GM10248 (cell line): Measurements from ENCODE around the gene OVOL3.
"Not testable (repeated sequence)": the region's sequence is repeated elsewhere in the genome, so short reads cannot be mapped to it uniquely, and the experiment has no call there.

Experiments used
- CTCF ChIA-PET: fragments of 300-600 bp; sonication (Branson Sonifier 250); formaldehyde crosslinking; extraction: SDS; loops from one replicate; lab custom pipeline; 2021; ENCODE audit warnings: antibody characterized with exemption; lab: Yijun Ruan, JAX
- POLR2A ChIA-PET: fragments of 350-650 bp; sonication (Branson Sonifier 250); formaldehyde crosslinking; extraction: SDS; loops from one replicate; lab custom pipeline; 2020; ENCODE audit warnings: antibody characterized with exemption; lab: Yijun Ruan, JAX
- DNase-seq: peaks from one replicate; pipeline ENCODE4 v3.0.0; 2012; ENCODE audit errors: extremely low spot score
- TF ChIP-seq, protein P1 (sequence below): IDR thresholded peaks from 2 replicates; pipeline ENCODE4 v1.5.1; 2012; ENCODE audit warnings: mild to moderate bottlenecking, low read depth; ENCODE audit errors: extremely low read depth, missing control alignments, control extremely low read depth

Gene OVOL3

DNA sequence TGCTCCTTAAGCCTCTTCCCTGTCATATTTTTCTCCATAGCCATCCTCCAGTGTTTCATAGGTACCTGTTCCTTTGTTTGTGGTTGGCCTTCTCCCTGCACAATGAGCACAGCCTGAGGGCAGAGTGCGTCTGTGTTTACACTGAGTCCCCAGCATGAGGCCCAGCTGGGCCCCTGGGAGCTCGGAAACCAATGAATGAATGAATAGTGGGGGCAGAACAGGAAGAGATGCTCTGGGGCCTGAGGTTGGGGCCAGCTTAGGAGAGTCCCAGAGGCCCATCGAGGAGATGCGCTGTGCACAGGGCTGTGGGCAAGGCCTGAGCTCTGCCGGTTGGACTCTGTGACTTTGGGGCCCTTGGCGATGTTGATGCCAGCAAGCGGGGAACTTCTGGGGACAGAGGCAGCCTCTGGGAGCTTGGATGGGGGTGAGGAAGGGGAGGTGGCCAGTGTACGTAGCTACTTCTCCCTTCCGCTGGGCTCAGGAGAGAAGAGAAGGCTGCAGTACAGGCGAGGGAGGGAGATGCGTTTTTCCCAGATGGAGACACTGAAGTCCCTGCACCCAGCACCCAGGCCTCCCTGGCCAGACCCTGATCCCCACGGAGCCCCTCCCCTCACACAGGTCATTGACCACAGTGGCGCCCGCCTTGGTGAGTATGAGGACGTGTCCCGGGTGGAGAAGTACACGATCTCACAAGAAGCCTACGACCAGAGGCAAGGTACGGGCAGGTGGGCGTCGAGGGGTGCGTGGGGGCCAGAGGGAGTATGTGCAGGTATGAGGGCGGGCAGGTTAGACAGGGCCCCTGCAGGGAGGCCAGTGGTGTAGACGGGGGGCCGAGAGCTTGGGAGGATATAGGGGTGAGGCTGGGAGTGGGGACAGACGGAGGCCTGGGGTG is 9.4 kb downstream of the OVOL3 start:
- CTCF ChIA-PET, result interaction anchor here (0.9 kb wide), 1 partner anchor 17 kb away, joined by 3 read pairs; no protein-coding TSS in a partner anchor
- POLR2A ChIA-PET, result no interaction called here
- DNase-seq, result no peak
- TF ChIP-seq, protein P1, sequence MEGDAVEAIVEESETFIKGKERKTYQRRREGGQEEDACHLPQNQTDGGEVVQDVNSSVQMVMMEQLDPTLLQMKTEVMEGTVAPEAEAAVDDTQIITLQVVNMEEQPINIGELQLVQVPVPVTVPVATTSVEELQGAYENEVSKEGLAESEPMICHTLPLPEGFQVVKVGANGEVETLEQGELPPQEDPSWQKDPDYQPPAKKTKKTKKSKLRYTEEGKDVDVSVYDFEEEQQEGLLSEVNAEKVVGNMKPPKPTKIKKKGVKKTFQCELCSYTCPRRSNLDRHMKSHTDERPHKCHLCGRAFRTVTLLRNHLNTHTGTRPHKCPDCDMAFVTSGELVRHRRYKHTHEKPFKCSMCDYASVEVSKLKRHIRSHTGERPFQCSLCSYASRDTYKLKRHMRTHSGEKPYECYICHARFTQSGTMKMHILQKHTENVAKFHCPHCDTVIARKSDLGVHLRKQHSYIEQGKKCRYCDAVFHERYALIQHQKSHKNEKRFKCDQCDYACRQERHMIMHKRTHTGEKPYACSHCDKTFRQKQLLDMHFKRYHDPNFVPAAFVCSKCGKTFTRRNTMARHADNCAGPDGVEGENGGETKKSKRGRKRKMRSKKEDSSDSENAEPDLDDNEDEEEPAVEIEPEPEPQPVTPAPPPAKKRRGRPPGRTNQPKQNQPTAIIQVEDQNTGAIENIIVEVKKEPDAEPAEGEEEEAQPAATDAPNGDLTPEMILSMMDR, result no peak

DNA sequence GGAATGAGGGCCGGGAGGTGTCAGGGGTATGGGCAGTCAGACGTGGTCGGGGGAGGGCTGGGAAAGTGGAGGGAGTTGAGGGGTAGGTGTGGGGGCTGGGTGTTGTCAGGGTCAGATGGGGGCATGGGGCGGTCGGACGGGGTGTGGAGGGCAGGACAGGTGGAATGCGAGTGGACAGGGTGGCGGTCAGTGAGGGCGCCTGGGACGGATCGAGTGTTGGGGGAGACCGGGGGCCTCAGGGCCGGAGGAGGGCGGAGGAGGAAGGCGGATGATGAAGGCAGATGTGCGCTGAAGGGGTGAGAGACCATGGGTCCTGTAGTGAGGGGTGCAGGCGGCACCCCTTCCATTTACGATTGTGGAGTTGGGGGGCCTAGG is 10.0 kb downstream of the OVOL3 start:
- no peak for DNase-seq
- CTCF ChIA-PET, result no interaction called here
- TF ChIP-seq, protein P1, result no peak
- POLR2A ChIA-PET, result no interaction called here

DNA sequence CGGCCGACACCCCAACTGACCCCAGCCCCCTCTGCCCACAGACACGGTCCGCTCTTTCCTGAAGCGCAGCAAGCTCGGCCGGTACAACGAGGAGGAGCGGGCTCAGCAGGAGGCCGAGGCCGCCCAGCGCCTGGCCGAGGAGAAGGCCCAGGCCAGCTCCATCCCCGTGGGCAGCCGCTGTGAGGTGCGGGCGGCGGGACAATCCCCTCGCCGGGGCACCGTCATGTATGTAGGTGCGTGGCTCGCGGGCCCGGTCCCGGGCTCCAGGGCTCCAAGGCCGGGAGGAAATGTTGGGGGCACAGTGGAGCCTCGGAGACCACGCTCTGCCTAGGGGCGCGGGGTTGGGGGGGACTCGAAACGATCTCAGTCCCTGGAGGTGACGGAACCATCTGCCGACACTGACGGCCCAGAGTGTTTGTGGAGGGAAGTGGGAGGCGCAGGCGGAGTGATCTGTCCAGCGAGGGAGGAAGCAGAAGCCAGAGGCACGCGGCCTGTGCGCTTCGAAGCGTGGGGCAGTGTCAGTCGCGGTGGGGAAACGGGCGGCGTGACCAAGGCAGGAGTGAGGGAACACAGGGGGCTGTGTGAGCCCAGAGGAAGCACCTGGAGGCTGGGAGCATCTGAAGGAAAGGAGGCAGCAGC is 10.7 kb downstream of the OVOL3 start:
- POLR2A ChIA-PET, result no interaction called here
- CTCF ChIA-PET, result no interaction called here

DNA sequence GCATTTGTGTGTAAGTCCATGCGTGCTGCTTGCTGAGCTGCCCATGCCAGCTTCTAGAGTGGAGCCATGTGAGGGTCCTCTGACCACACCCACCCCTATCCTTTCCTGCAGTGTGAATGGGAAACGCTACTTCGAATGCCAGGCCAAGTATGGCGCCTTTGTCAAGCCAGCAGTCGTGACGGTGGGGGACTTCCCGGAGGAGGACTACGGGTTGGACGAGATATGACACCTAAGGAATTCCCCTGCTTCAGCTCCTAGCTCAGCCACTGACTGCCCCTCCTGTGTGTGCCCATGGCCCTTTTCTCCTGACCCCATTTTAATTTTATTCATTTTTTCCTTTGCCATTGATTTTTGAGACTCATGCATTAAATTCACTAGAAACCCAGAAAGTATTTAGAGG is 14.6 kb downstream of the OVOL3 start:
- POLR2A ChIA-PET, result no interaction called here
- no peak for DNase-seq
- TF ChIP-seq, protein P1, result no peak
- CTCF ChIA-PET, result interaction anchor here (2.1 to 5.9 kb wide), 3 partner anchors 9 to 44 kb away, joined by 10 to 47 read pairs (median 43); partner anchors contain the start of genes CAPNS1, POLR2I and TBCB

More for the DNA sequence above, 10.7 kb downstream of the OVOL3 start:
- TF ChIP-seq, protein P1, result no peak
- DNase-seq, result no peak

DNA sequence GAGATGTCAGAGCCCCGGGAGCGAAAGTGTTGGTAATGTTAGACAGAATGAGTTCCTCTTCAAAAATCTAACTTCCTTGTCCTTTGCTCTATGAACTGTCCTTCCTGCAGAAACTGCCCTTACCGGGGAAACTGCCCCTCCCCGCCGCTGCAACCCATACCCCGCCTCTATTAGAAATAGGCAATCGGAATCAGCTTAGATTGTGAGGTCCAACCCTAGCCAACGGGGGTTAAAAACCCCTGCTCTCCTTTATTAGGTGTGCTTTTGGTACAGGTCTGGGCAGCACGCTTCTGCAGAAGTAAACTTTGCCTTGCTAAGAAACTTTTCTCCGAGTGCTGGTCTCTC is 17.4 kb downstream of the OVOL3 start:
- DNase-seq, result no peak
- CTCF ChIA-PET, result interaction anchor here (0.7 to 5.9 kb wide), 27 partner anchors 10 to 380 kb away, joined by 3 to 47 read pairs (median 4); partner anchors contain the start of genes CAPNS1, LIN37, POLR2I and TBCB
- POLR2A ChIA-PET, result no interaction called here

DNA sequence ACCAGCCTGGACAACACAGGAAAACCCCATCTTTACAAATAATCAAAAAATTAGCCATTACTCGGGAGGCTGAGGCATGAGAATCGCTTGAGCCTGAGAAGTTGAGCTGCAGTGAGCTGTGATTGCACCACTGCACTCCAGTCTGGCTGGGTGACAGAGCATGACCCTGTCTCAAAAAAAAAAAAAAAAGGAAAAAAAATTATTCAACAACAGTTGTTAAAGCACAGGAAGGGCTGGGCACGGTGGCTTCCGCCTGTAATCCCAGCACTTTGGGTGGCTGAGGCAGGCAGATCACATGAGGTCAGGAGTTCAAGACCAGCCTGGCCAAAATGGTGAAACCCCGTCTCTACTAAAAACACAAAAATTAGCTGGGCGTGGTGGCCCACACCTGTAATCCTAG is 20.3 kb downstream of the OVOL3 start:
- CTCF ChIA-PET, result interaction anchor here (1.4 kb wide), 2 partner anchors 9 to 39 kb away, joined by 3 to 6 read pairs; partner anchors contain the start of gene CAPNS1
- DNase-seq, POLR2A ChIA-PET: not testable (repeated sequence)

More for the DNA sequence above, 17.4 kb downstream of the OVOL3 start:
- TF ChIP-seq, protein P1, result no peak

DNA sequence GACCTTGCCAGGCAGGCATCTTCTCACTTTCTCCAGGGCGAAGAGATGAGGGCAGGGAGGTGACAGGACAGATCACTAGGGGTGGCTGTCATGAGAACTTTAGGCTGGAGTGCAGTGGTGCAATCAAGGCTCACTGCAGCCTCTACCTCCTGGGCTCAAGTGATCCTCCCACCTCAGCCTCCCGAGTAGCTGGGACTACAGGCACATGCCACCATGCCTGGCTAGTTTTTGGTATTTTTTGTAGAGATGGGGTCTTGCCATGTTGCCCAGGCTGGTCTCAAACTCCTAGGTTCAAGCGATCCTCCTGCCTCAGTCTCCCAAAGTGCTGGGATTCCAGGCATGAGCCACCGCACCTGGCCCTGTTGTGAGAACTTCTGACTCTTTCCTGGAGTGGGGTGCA is 23.9 kb downstream of the OVOL3 start:
- DNase-seq, POLR2A ChIA-PET: not testable (repeated sequence)
- CTCF ChIA-PET, result interaction anchor here (1.4 kb wide), 1 partner anchor 31 kb away, joined by 3 read pairs; no protein-coding TSS in a partner anchor
